GM12878 (cell line): ENCODE measurements around the gene KAT2B.

Experiments used
- BHLHE40 ChIP-seq, 2 experiments: fragments of 450-650 bp in 1 of 2; IDR thresholded peaks; 2 replicates each; pipeline ENCODE4 v1.6.1; 2011 to 2017; ENCODE audit warnings: low read depth in 2 of 2, borderline replicate concordance in 1 of 2, improper control_type of control experiment in 1 of 2, low read length in 1 of 2, mild to moderate bottlenecking in 1 of 2
- CHD2 ChIP-seq: IDR thresholded peaks from 2 replicates; pipeline ENCODE4 v1.6.1; 2011; ENCODE audit warnings: low read depth, low read length, improper control_type of control experiment, borderline replicate concordance
- CHD4 ChIP-seq: fragments of 200-600 bp; sonication (generic); IDR thresholded peaks from 2 replicates; pipeline ENCODE4 v1.6.1; 2016; ENCODE audit warnings: mild to moderate bottlenecking
- CTCF ChIP-seq, 3 experiments: IDR thresholded peaks in 2 of 3; conservative IDR thresholded peaks in 1 of 3; 2 replicates each; pipeline ENCODE4 v1.5.1; 2011; ENCODE audit warnings: low read depth in 3 of 3, low read length in 3 of 3, mild to moderate bottlenecking in 3 of 3, control low read depth in 2 of 3, moderate library complexity in 2 of 3, inconsistent platforms in 1 of 3, mixed read lengths in 1 of 3; ENCODE audit not compliant: control insufficient read depth in 2 of 3, insufficient read depth in 1 of 3; ENCODE audit errors: extremely low read depth in 1 of 3
- EP300 ChIP-seq, 2 experiments: fragments of 150-350 bp in 1 of 2; IDR thresholded peaks; 2 replicates each; pipeline ENCODE4 v1.6.1; 2011 to 2012; ENCODE audit warnings: low read depth in 2 of 2, low read length in 2 of 2, borderline replicate concordance in 1 of 2, improper control_type of control experiment in 1 of 2, inconsistent platforms in 1 of 2; ENCODE audit not compliant: control insufficient read depth in 1 of 2
- IRF3 ChIP-seq: fragments of 450-650 bp; IDR thresholded peaks from 2 replicates; pipeline ENCODE4 v1.6.1; 2014; ENCODE audit warnings: mild to moderate bottlenecking
- PKNOX1 ChIP-seq: fragments of 450-650 bp; IDR thresholded peaks from 2 replicates; pipeline ENCODE4 v1.6.1; 2016; ENCODE audit warnings: mild to moderate bottlenecking
- POLR2A ChIP-seq: IDR thresholded peaks from 2 replicates; pipeline ENCODE4 v1.6.1; 2011; ENCODE audit warnings: low read depth, mild to moderate bottlenecking, low read length
- RAD21 ChIP-seq: IDR thresholded peaks from 2 replicates; pipeline ENCODE4 v1.6.1; 2011; ENCODE audit warnings: mild to moderate bottlenecking, low read depth, low read length, moderate library complexity; ENCODE audit not compliant: insufficient read depth
- SIN3A ChIP-seq: IDR thresholded peaks from 2 replicates; pipeline ENCODE4 v1.6.1; 2012; ENCODE audit warnings: low read depth, low read length, improper control_type of control experiment
- YBX1 ChIP-seq: fragments of 450-650 bp; IDR thresholded peaks from 2 replicates; pipeline ENCODE4 v1.6.1; 2016; ENCODE audit warnings: antibody characterized with exemption
- ZNF384 ChIP-seq: IDR thresholded peaks from 2 replicates; pipeline ENCODE4 v1.6.1; 2012; ENCODE audit warnings: low read depth, mild to moderate bottlenecking, low read length, improper control_type of control experiment, borderline replicate concordance

GRCh38 chr3:20052851-20053250 is 12.6 kb downstream of the KAT2B start:
- TF ChIP-seq EP300 (IDR thresholded peaks at IDR 0.05; ENCODE audit: borderline replicate concordance in 1 of 2, control insufficient read depth in 1 of 2, low read depth in 2 of 2, low read length in 2 of 2) (no peak), CTCF (IDR thresholded peaks at IDR 0.05 in 2 of 3, conservative IDR thresholded peaks at IDR 0.05 in 1 of 3; ENCODE audit: control insufficient read depth in 2 of 3, extremely low read depth in 1 of 3, insufficient read depth in 1 of 3, low read depth in 3 of 3, low read length in 3 of 3) (no peak), SIN3A (no peak), IRF3 (no peak), POLR2A (no peak), BHLHE40 (IDR thresholded peaks at IDR 0.05; ENCODE audit: borderline replicate concordance in 1 of 2, low read depth in 2 of 2, low read length in 1 of 2) (no peak), CHD4 (no peak), ZNF384 (no peak), YBX1 (no peak), PKNOX1 (no peak), RAD21 (no peak), CHD2 (no peak)
